GM21447 (cell line): ENCODE data around the gene ZNF888.
A peak's percentile ranks its signal among the peaks of the same experiment; 100 is the strongest.
"Not testable (repeated sequence)": the region's sequence is repeated elsewhere in the genome, so short reads cannot be mapped to it uniquely, and the experiment has no call there.

Source experiments
- ATAC-seq: cut with Tn5 transposase; IDR thresholded peaks from one replicate; pipeline ENCODE4 v1.9.1; 2021; ENCODE audit not compliant: unreplicated experiment

Gene ZNF888

GRCh38 chr19:52941941-52942385, 18.7 kb upstream of the ZNF888 start:
- ATAC-seq: peak; percentile 4

GRCh38 chr19:52941523-52941922, 18.3 kb upstream of the ZNF888 start:
- ATAC-seq: not testable (repeated sequence)

GRCh38 chr19:52940905-52941304, 17.7 kb upstream of the ZNF888 start:
- not testable (repeated sequence) for ATAC-seq

- no peak for ATAC-seq
Observed at GRCh38 chr19:52938761-52939160, 15.5 kb upstream of the ZNF888 start.

- no peak for ATAC-seq
Observed at GRCh38 chr19:52936954-52937325, 13.7 kb upstream of the ZNF888 start.

GRCh38 chr19:52936151-52936953, 13.1 kb upstream of the ZNF888 start:
- ATAC-seq: no peak

- ATAC-seq: no peak
Observed at GRCh38 chr19:52935434-52935833, 12.2 kb upstream of the ZNF888 start.

- not testable (repeated sequence) for ATAC-seq
Observed at GRCh38 chr19:52924641-52925040, 1.4 kb upstream of the ZNF888 start.

GRCh38 chr19:52923778-52924593, 758 bp upstream of the ZNF888 start:
- ATAC-seq: no peak

GRCh38 chr19:52917531-52917930, 5.7 kb downstream of the ZNF888 start:
- ATAC-seq: no peak

- ATAC-seq: no peak
Observed at GRCh38 chr19:52910648-52911047, 12.6 kb downstream of the ZNF888 start.

- not testable (repeated sequence) for ATAC-seq
Observed at GRCh38 chr19:52904052-52904780, 19.0 kb downstream of the ZNF888 start.

GRCh38 chr19:52901842-52902241, 21.4 kb downstream of the ZNF888 start:
- no peak for ATAC-seq

- ATAC-seq: not testable (repeated sequence)
Observed at GRCh38 chr19:52898596-52898995, 24.6 kb downstream of the ZNF888 start.

- ATAC-seq: no peak
Observed at GRCh38 chr19:52898101-52898500, 25.1 kb downstream of the ZNF888 start.

- peak; percentile 90 for ATAC-seq
Observed at GRCh38 chr19:52897138-52897935, 25.9 kb downstream of the ZNF888 start, which contains the start of gene ZNF320. Gene ZNF320, minus strand, starts transcription at chr19:52897635. Its CDS starts 7,380 bp downstream, at chr19:52890255.

- peak; percentile 23 for ATAC-seq
Observed at GRCh38 chr19:52896431-52897137, 26.6 kb downstream of the ZNF888 start.

- ATAC-seq: no peak
Observed at GRCh38 chr19:52891336-52891735, 31.9 kb downstream of the ZNF888 start.

GRCh38 chr19:52889931-52890330, 33.3 kb downstream of the ZNF888 start:
- ATAC-seq: no peak

GRCh38 chr19:52889076-52889475, 34.2 kb downstream of the ZNF888 start:
- no peak for ATAC-seq
